PC-3 (cell line): ENCODE data around the gene ACTN4. TPM values are rescaled to one million over a fixed set of nuclear protein-coding genes. Genes with fewer than 3 reads are reported as not detected.

ENCODE experiments used
- ATAC-seq: fragments of 200-7000 bp; cut with Tn5 transposase; 2 replicates; pipeline ENCODE4 v1.9.1; 2020; ENCODE audit warnings: mild to moderate bottlenecking, moderate library complexity
- BruUV-seq: library from RNA; stranded (reverse); fragments of 400-500 nt; replicated peaks from 2 replicates; lab custom pipeline; 2021; lab: Mats Ljungman, UMichigan
- CTCF ChIA-PET: fragments of 300-600 bp; sonication (Branson Sonifier 250); formaldehyde crosslinking; loops from one replicate; lab custom pipeline; 2022; ENCODE audit warnings: antibody characterized with exemption; lab: Charles Lee
- POLR2A ChIA-PET: fragments of 300-600 bp; sonication (Branson Sonifier 250); formaldehyde crosslinking; loops from one replicate; lab custom pipeline; 2022; ENCODE audit warnings: antibody characterized with exemption; ENCODE audit not compliant: unreplicated experiment; lab: Charles Lee
- DNase-seq: peaks from one replicate; pipeline ENCODE4 v3.0.0-alpha.2; 2015
- H2AFZ ChIP-seq: fragments of 300-600 bp; sonication (generic); 2 replicates; pipeline ENCODE4 v1.6.0; 2016; ENCODE audit warnings: antibody characterized with exemption, low read length
- H3F3A ChIP-seq: fragments of 300-600 bp; sonication (generic); one replicate; pipeline ENCODE4 v1.6.0; 2017; ENCODE audit warnings: antibody characterized with exemption, low read length, control low read depth, mild to moderate bottlenecking; ENCODE audit not compliant: unreplicated experiment
- H3K27ac ChIP-seq: fragments of 300-600 bp; sonication (generic); 2 replicates; pipeline ENCODE4 v1.5.1; 2016; ENCODE audit warnings: mild to moderate bottlenecking, low read length
- H3K27me3 ChIP-seq: fragments of 300-600 bp; sonication (generic); 2 replicates; pipeline ENCODE4 v1.6.1; 2016; ENCODE audit warnings: low read length, mixed read lengths
- H3K36me3 ChIP-seq: fragments of 300-600 bp; sonication (generic); 2 replicates; pipeline ENCODE4 v1.6.1; 2016; ENCODE audit warnings: low read depth, mixed run types, low read length, mixed read lengths
- H3K4me1 ChIP-seq: fragments of 300-600 bp; sonication (generic); 2 replicates; pipeline ENCODE4 v1.5.1; 2016; ENCODE audit warnings: low read length; ENCODE audit not compliant: insufficient read depth
- H3K4me2 ChIP-seq: fragments of 300-600 bp; sonication (generic); 2 replicates; pipeline ENCODE4 v1.6.0; 2016; ENCODE audit warnings: low read length
- H3K4me3 ChIP-seq: fragments of 300-600 bp; sonication (generic); 2 replicates; pipeline ENCODE4 v1.5.1; 2016; ENCODE audit warnings: mild to moderate bottlenecking, low read length, mixed read lengths
- H3K79me2 ChIP-seq: fragments of 300-600 bp; sonication (generic); 2 replicates; pipeline ENCODE4 v1.6.1; 2017; ENCODE audit warnings: low read length, mixed read lengths
- H3K9ac ChIP-seq: fragments of 300-600 bp; sonication (generic); 2 replicates; pipeline ENCODE4 v1.6.0; 2016; ENCODE audit warnings: mild to moderate bottlenecking, low read length
- H3K9me2 ChIP-seq: fragments of 300-600 bp; sonication (generic); replicated peaks from 2 replicates; pipeline ENCODE4 v1.6.1; 2016; ENCODE audit warnings: mixed run types, low read length, mixed read lengths
- H3K9me3 ChIP-seq: fragments of 300-600 bp; sonication (generic); 2 replicates; pipeline ENCODE4 v1.6.1; 2016; ENCODE audit warnings: low read length, mixed read lengths
- H4K20me1 ChIP-seq: fragments of 300-600 bp; sonication (generic); 2 replicates; pipeline ENCODE4 v1.6.1; 2016; ENCODE audit warnings: low read length, mixed read lengths
- CTCF ChIP-seq: fragments of 300-600 bp; sonication (generic); conservative IDR thresholded peaks from 2 replicates; pipeline ENCODE4 v1.5.1; 2017; ENCODE audit warnings: antibody characterized with exemption, low read depth, mild to moderate bottlenecking, low read length
- EZH2 ChIP-seq: fragments of 300-600 bp; sonication (generic); IDR thresholded peaks from one replicate; pipeline ENCODE4 v1.6.1; 2017; ENCODE audit warnings: antibody characterized with exemption, mild to moderate bottlenecking, low read length; ENCODE audit not compliant: unreplicated experiment
- EZH2phosphoT487 ChIP-seq: fragments of 300-600 bp; sonication (generic); IDR thresholded peaks from 2 replicates; pipeline ENCODE4 v1.6.1; 2018; ENCODE audit warnings: mild to moderate bottlenecking, antibody characterized with exemption, low read length, borderline replicate concordance
- intact Hi-C: fragments of 100-400 bp; cut with micrococcal nuclease; formaldehyde crosslinking; loops from 2 replicates; pipeline ENCODE4 v1.9.0; 2023
- total RNA-seq: library from RNA; depleted of rRNA; stranded (reverse); fragments of >200 nt; gene quantifications from 2 replicates; pipeline ENCODE4 v1.2.3, GENCODE V29; 2014; rRNA removed

ACTN4 gene
- total RNA-seq, 1 experiment from 2014 or later, result 397 TPM

GRCh38 chr19:38780443-38780842 is 133.0 kb downstream of the ACTN4 start:
- no peaks in the 10 kb centered on the region for H3K27me3 ChIP-seq
- no peaks in the 10 kb centered on the region for H3K4me1 ChIP-seq
- ChIA-PET CTCF (no interaction called here), POLR2A (no interaction called here)
- no peak overlapping the region for H3K4me2 ChIP-seq
- TF ChIP-seq EZH2 (no peak), CTCF (no peak), EZH2phosphoT487 (no peak)
- no peak overlapping the region for H2AFZ ChIP-seq
- no peak overlapping the region for H3K27ac ChIP-seq
- no peaks in the 10 kb centered on the region for H3K36me3 ChIP-seq
- no peaks in the 10 kb centered on the region for H3K79me2 ChIP-seq
- no peaks in the 10 kb centered on the region for H3K9me2 ChIP-seq
- H3K9me3 ChIP-seq, result no peaks in the 10 kb centered on the region
- no peaks in the 10 kb centered on the region for H3F3A ChIP-seq
- no peak overlapping the region for H3K9ac ChIP-seq
- BruUV-seq, result no TSS peak
- DNase-seq (no peak), ATAC-seq (no peak)
- intact Hi-C loops, result no loop called here
- H3K4me3 ChIP-seq, result no peak overlapping the region
- no peaks in the 10 kb centered on the region for H4K20me1 ChIP-seq

GRCh38 chr19:38781058-38781457 is 133.6 kb downstream of the ACTN4 start:
- intact Hi-C loops, result no loop called here
- DNase-seq (no peak), ATAC-seq (no peak)
- no TSS peak for BruUV-seq
- POLR2A ChIA-PET, result no interaction called here
- Histone ChIP-seq H3K36me3 (no peaks in the 10 kb centered on the region), H3K27me3 (no peaks in the 10 kb centered on the region), H4K20me1 (no peaks in the 10 kb centered on the region), H3K27ac (no peak overlapping the region), H3F3A (no peaks in the 10 kb centered on the region), H3K9me2 (no peaks in the 10 kb centered on the region), H3K4me3 (no peak overlapping the region), H2AFZ (no peak overlapping the region), H3K4me2 (no peak overlapping the region), H3K9me3 (no peaks in the 10 kb centered on the region), H3K9ac (no peak overlapping the region), H3K4me1 (no peaks in the 10 kb centered on the region), H3K79me2 (no peaks in the 10 kb centered on the region)
- CTCF ChIA-PET, result no interaction called here
- TF ChIP-seq EZH2phosphoT487 (no peak), CTCF (no peak), EZH2 (no peak)

Other genes with a start within 250 kb of the ACTN4 start
- 23.5 and 53.6 TPM in 2 replicates for gene FAM98C, start 244.6 kb upstream of the ACTN4 start, total RNA-seq
- gene RASGRP4, start 221.4 kb upstream of the ACTN4 start, total RNA-seq, result not detected in 2 replicates
- gene RYR1, start 214.0 kb upstream of the ACTN4 start, total RNA-seq, result not detected in 2 replicates
- gene MAP4K1, start 29.7 kb upstream of the ACTN4 start, total RNA-seq, result 0.63 and 2.3 TPM in 2 replicates
- 310 and 414 TPM in 2 replicates for gene EIF3K, start 28.5 kb upstream of the ACTN4 start, total RNA-seq
- gene CAPN12, start 96.8 kb downstream of the ACTN4 start, total RNA-seq, result 3.8 and 5.5 TPM in 2 replicates
- gene LGALS7, start 125.9 kb downstream of the ACTN4 start, total RNA-seq, result not detected in 2 replicates
- not detected in 2 replicates for gene LGALS7B, start 141.6 kb downstream of the ACTN4 start, total RNA-seq
- 0.51 TPM in 1 of 2 replicates, not detected in the other for gene LGALS4, start 165.3 kb downstream of the ACTN4 start, total RNA-seq
- 41.8 and 78.9 TPM in 2 replicates for gene ECH1, start 184.1 kb downstream of the ACTN4 start, total RNA-seq
- gene HNRNPL, start 202.3 kb downstream of the ACTN4 start, total RNA-seq, result 315 and 331 TPM in 2 replicates
- gene RINL, start 230.6 kb downstream of the ACTN4 start, total RNA-seq, result 1.2 and 3.2 TPM in 2 replicates